Heart right ventricle (tissue), 16 donors: ENCODE data around the gene IAH1. TPM values are rescaled to one million over a fixed set of nuclear protein-coding genes. Genes with fewer than 3 reads are reported as not detected.

Experiments used
- ATAC-seq, 8 donors: fragments of 200-7000 bp; cut with Tn5 transposase; one replicate each; pipeline ENCODE4 v1.9.1; 2020; ENCODE audit warnings: mild to moderate bottlenecking in 8 of 8, moderate library complexity in 8 of 8, moderate number of reproducible peaks in 1 of 8
- DNase-seq, 2 donors: peaks; one replicate each; pipeline ENCODE4 v3.0.0-alpha.2; 2020
- H3K27ac ChIP-seq, 10 donors: fragments of 200-600 bp; sonication (generic) in 2 of 10; one replicate each; pipeline versions ENCODE4 v1.5.0 to v1.8.0; 2020 to 2022; ENCODE audit warnings: mild to moderate bottlenecking in 3 of 10
- H3K27me3 ChIP-seq, 7 donors: fragments of 200-600 bp; one replicate each; pipeline ENCODE4 v1.8.0; 2021 to 2022; ENCODE audit warnings: mild to moderate bottlenecking in 2 of 7
- H3K36me3 ChIP-seq, 9 donors: fragments of 200-600 bp; sonication (generic) in 1 of 9; one replicate each; pipeline versions ENCODE4 v1.5.0 to v1.8.0; 2020 to 2022; ENCODE audit warnings: mild to moderate bottlenecking in 2 of 9
- H3K4me1 ChIP-seq, 9 donors: fragments of 200-600 bp; sonication (generic) in 1 of 9; one replicate each; pipeline versions ENCODE4 v1.5.0 to v1.8.0; 2020 to 2022; ENCODE audit warnings: mild to moderate bottlenecking in 4 of 9
- H3K4me3 ChIP-seq, 10 donors: fragments of 200-600 bp; sonication (generic) in 2 of 10; one replicate each; pipeline versions ENCODE4 v1.5.0 to v1.8.0; 2020 to 2022; ENCODE audit warnings: mild to moderate bottlenecking in 7 of 10, moderate library complexity in 2 of 10
- H3K9me3 ChIP-seq, 11 donors: fragments of 200-600 bp in 10 of 11; sonication (generic) in 2 of 11; one replicate each; pipeline versions ENCODE4 v1.5.0 to v1.8.0; 2013 to 2022; ENCODE audit warnings: mild to moderate bottlenecking in 2 of 11, control low read depth in 1 of 11, moderate library complexity in 1 of 11
- CTCF ChIP-seq, 9 donors: fragments of 200-600 bp; sonication (generic) in 2 of 9; IDR thresholded peaks; one replicate each; pipeline versions ENCODE4 v1.5.0 to v1.8.0; 2021 to 2022; ENCODE audit warnings: antibody characterized with exemption in 9 of 9, mild to moderate bottlenecking in 5 of 9, moderate library complexity in 1 of 9
- WGBS, 2 donors: extraction: QIAGEN DNeasy Blood & Tissue Kit; methylation state at CpG; one replicate each; pipeline ENCODE4 v1.1.7; 2013; ENCODE audit warnings: inconsistent platforms in 1 of 2; 5-methylcytosine and 5-hydroxymethylcytosine counted together
- intact Hi-C, 10 donors: fragments of 100-400 bp; cut with DNase I; formaldehyde crosslinking; loops; one replicate each; pipeline versions ENCODE4 v1.11.1 to v1.14.2; 2022
- polyA plus RNA-seq, 2 donors: library from polyadenylated mRNA; stranded (reverse); fragments of 200-250 nt; gene quantifications; one replicate each; pipeline ENCODE4 v1.2.3, GENCODE V29; 2013
- total RNA-seq, 10 donors: library from RNA; stranded (reverse); fragmentation: NEBNext Ultra II Directional in 3 of 10; extraction: Animal tissue kit (Norgen Biotek cat#: 25700) in 3 of 10; gene quantifications; one replicate each; pipeline versions ENCODE4 v1.2.1 to v1.2.4, GENCODE V29; 2021 to 2023
- donor health status: Arrhythmogenic right ventricular cardiomyopathy.
- donor health status: ischemic (EF 13 %, LVEDD 7.1; RV severe dilation, severe dysfunction).
- donor health status: healthy with polysubstance abuse.
- donor health status: DM: no; HTN: yes; CAD: no.
- donor health status: DM: no; HTN: no; CAD: no.
- donor health status: ischemic (EF 25% LVEDD 6.9; RV normal size, moderate dysfunction).
- donor health status: ischemic (EF 25% LVEDD 5.7; RV mildly dilated, moderate dysfunction).
- donor health status: healthy.
- donor health status: DM: yes; HTN: yes; CAD: no.
- donor health status: Ischemic cardiomyopathy.
- donor health status: ischemic (EF 35%, LVEDD 5.7; RV mildly dilated, moderate dysfunction).
- donor health status: nonischemic (EF 11% LVEDD 7.7; RV severe dilation, severe dysfunction).
- donor health status: DM: yes; HTN: yes; CAD: no.
- donor health status: PGD.
- donor health status: ischemic (EF 29% LVEDD 5.4; RV normal size, mild dysfunction).
- donor health status: nonischemic (EF 23%, LVEDD 6.1; RV moderate dilation, normal function).

The IAH1 gene
- total and polyA plus RNA-seq, 12 donors, result 77.1 to 103 (median 87.7) TPM

GRCh38 chr2:9478526-9478925 is 4.2 kb downstream of the IAH1 start:
- H3K4me3 ChIP-seq, result no peak overlapping the region
- DNase-seq, result no peak
- H3K4me1 ChIP-seq, result peaks cover 0 to 50% (median 28%) of the 10 kb centered on the region in 9 donors
- no peaks in the 10 kb centered on the region for H3K27me3 ChIP-seq
- no peak for TF ChIP-seq CTCF (IDR thresholded peaks at IDR 0.05)
- H3K36me3 ChIP-seq, result peaks cover 0 to 70% (median 25%) of the 10 kb centered on the region in 9 donors
- H3K27ac ChIP-seq, result peak overlapping the region in 1 of 10 donors; percentile 6
- intact Hi-C loops, result loop anchor here in 3 of 10 donors (5.0 to 10.0 kb wide), 3 partner anchors 154 to 286 kb away; partner anchors contain the start of gene YWHAQ (in 1 of the 3)
- 61 to 76% methylated on average over 3 of the region's 3 CpGs for WGBS, 2 donors
- no peaks in the 10 kb centered on the region for H3K9me3 ChIP-seq
- no peak for ATAC-seq

GRCh38 chr2:9480157-9480556 is 5.8 kb downstream of the IAH1 start:
- Histone ChIP-seq H3K4me1 (peaks cover 0 to 39% (median 24%) of the 10 kb centered on the region in 9 donors), H3K27me3 (no peaks in the 10 kb centered on the region), H3K9me3 (no peaks in the 10 kb centered on the region), H3K27ac (no peak overlapping the region), H3K4me3 (no peak overlapping the region), H3K36me3 (peaks cover 0 to 86% (median 42%) of the 10 kb centered on the region in 9 donors)
- TF ChIP-seq CTCF (IDR thresholded peaks at IDR 0.05), result no peak
- intact Hi-C loops, result no loop called here
- DNase-seq (no peak), ATAC-seq (no peak)
- 95 to 98% methylated on average over 4 of the region's 4 CpGs for WGBS, 2 donors

DNA sequence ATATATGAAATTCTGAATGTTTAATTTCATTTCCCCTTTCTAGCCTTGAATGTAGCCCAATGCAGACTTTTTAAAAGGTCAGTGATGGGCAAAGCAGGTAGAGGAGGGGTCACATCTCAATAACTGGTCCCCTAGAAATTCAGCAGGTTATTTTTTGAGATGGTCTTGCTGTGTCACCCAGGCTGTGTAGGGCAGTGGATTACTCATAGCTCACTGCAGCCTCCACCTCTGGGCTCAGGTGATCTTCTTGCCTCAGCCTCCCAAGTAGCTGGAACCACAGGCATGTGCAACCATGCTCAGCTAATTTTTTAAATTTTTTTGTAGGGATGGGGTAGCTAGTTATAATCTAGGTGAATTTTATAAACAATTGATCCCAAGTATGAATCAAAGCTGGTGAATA is 8.8 kb downstream of the IAH1 start:
- no peak for ATAC-seq
- no peak for DNase-seq
- peaks cover 0 to 100% (median 69%) of the 10 kb centered on the region in 9 donors for H3K36me3 ChIP-seq
- intact Hi-C loops, result no loop called here
- H3K9me3 ChIP-seq, result no peaks in the 10 kb centered on the region
- no peak overlapping the region for H3K4me3 ChIP-seq
- peaks cover 0 to 10% (median 4%) of the 10 kb centered on the region in 9 donors for H3K4me1 ChIP-seq
- TF ChIP-seq CTCF (IDR thresholded peaks at IDR 0.05), result no peak
- no peak overlapping the region for H3K27ac ChIP-seq
- H3K27me3 ChIP-seq, result no peaks in the 10 kb centered on the region

DNA sequence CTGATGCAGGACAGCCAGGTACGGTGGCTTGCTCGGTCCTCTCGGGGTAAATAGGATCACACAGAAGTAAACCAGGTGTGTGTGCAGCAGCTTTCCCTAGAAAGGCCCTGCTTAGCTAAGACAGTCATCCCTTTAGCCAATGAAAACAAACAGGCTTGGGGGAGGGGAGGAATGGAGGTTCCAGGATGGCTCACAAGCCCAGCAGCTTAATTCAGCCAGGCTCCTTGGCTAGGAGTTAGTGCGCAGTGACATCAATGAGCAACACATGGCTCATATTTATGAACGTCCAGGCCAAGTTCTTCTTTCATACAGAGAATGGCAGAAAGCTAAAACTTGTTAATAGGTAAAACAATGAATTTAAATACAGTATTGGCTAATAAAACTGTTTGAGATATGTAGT is 10.2 kb downstream of the IAH1 start:
- 87 to 88% methylated on average over 5 of the region's 5 CpGs for WGBS, 2 donors
- DNase-seq (no peak), ATAC-seq (peak in 1 of 8 donors; percentile 13)
- H3K27ac ChIP-seq, result no peak overlapping the region
- no peak for TF ChIP-seq CTCF (IDR thresholded peaks at IDR 0.05)
- no peak overlapping the region for H3K4me3 ChIP-seq
- peaks cover 0 to 4% (median 0%) of the 10 kb centered on the region in 9 donors for H3K4me1 ChIP-seq
- H3K36me3 ChIP-seq, result peaks cover 0 to 100% (median 74%) of the 10 kb centered on the region in 9 donors
- no peaks in the 10 kb centered on the region for H3K27me3 ChIP-seq
- intact Hi-C loops, result no loop called here
- H3K9me3 ChIP-seq, result no peaks in the 10 kb centered on the region
